Medulla oblongata (tissue), 1 donor: Measurements from ENCODE around the gene PRPF31.

ENCODE experiments used
- DNase-seq: peaks from one replicate; pipeline ENCODE4 v3.0.0-alpha.2; 2015; ENCODE audit errors: extremely low spot score

PRPF31 gene

DNA sequence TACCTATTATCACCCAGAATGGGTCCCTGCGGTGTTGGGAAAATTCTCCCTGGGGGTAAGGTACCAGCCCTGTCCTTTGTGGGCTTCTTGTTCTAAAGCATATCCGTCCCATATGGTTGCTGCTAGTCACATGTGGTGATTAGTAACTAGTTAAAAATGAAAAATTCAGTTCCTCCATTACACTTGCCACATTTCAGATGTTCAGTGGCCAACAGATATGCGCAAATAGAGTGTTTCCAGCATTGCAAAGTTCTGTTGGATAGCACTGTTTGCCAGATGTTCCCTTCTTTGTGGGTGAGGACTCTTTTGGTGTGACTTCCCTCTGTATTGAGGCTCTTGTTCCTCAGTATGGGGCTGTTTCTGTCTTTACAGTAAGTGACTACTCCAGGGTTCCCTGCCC lies 25.8 kb downstream of the PRPF31 start:
- DNase-seq = no peak

DNA sequence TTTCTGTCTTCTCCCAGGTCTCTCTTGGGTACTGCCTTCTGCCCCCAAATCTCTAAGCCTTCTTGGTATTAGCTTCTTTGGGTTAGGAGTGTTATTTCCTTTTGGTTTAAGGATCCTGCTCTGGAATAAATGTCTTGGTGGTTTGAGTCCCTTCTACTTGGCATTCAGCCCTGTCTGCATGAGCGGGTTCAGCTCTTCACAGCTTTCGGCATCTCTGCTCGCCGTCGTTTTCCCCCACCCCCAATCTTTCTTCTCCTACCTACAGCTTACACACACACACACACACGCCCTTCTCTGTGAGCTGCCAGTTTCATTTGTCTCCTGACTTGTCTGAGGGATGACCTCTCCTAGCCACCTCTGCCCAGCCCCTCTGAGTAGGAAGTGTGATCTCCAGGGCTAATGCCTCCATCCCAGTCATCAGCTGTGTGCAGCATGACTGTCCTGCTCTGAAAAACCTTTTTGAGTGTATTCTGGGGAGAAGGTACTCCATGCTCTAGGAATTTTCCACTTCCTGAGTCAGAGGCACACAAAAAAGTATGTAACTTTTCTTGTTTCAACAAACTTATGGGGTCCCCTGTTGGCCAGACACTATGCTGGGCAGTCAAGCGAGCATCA lies 26.7 kb downstream of the PRPF31 start:
- no peak for DNase-seq

DNA sequence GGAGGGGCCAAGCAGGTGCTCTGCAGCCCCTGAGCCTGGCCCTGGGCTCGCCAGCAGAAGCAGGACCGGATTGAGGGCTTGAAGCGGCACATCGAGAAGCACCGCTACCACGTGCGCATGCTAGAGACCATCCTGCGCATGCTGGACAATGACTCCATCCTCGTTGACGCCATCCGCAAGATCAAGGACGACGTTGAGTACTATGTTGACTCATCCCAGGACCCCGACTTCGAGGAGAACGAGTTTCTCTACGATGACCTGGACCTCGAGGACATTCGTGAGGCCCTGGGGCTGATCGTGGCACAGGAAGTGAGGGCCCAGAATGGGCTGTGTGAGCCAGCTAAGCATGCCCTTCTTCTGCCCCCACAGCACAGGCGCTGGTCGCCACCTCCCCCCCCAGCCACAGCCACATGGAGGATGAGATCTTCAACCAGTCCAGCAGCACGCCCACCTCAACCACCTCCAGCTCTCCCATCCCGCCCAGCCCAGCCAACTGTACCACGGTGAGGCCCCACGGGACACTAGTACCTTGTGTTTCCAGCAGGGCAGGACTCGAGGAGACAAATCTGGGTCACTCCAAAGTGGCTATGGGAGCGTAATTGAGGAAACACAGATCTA lies 30.1 kb downstream of the PRPF31 start:
- no peak for DNase-seq

DNA sequence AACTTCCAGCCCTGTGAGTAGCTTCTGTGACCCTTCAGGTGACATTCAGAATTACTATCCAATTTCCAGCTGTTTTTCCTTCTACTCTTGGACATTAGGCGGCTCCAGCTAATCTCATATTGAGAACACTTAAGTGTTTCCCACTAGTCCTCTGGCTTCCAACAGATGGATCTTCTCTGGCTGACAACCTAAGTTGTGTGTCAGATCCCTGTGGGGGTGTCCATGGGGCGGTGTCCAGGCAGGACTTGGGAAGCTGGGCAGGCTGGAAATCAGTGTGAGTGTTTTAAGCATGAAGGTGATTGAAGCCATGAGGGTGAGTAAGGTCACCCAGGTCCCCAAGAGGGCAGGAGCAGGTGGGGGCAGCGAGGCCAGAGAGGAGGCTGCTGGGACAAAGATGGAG lies 32.1 kb downstream of the PRPF31 start:
- no peak for DNase-seq

DNA sequence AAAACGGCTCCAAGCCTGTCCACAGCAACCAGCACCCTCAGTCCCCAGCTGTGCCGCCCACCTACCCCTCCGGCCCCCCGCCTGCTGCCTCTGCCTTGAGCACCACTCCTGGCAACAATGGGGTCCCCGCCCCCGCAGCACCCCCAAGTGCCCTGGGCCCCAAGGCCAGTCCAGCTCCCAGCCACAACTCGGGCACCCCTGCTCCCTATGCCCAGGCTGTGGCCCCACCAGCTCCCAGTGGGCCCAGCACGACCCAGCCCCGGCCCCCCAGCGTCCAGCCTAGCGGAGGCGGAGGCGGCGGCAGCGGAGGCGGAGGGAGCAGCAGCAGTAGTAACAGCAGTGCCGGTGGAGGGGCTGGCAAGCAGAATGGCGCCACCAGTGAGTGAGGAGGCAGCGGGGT lies 32.6 kb downstream of the PRPF31 start:
- no peak for DNase-seq

DNA sequence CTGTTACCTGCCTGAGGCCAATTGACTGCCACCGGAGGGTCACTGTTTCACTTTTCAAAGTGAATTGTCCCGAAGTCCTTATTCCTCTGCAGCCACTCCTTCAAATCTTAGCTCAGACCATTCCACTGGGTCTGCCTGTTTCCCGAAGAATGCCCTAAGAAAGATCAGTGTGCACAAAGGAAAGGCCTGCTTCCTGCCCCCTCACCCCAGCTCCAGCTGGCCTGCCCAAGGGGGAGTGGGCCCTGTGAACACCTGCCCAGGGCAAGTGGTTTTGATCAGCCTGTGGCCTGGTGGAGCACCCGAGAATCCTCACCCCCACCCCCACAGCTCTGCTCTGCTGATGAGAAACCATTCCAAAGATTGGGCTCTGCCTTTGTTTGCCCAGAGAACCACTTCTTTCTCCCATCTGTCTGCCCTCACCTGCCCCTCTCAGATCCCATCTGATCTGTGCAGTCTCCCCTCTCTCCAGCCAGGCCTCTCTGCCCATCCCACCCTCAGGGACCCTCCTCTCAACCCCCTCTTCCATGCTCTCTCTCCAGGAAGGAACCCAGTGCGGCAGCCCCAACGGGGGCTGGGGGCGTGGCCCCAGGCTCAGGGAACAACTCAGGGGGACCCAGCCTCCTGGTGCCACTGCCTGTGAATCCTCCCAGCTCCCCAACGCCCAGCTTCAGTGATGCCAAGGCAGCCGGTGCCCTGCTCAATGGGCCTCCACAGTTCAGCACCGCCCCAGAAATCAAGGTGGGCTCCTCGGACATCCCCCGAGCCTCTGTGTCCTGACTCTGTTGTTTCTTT lies 33.7 kb downstream of the PRPF31 start:
- DNase-seq = no peak

DNA sequence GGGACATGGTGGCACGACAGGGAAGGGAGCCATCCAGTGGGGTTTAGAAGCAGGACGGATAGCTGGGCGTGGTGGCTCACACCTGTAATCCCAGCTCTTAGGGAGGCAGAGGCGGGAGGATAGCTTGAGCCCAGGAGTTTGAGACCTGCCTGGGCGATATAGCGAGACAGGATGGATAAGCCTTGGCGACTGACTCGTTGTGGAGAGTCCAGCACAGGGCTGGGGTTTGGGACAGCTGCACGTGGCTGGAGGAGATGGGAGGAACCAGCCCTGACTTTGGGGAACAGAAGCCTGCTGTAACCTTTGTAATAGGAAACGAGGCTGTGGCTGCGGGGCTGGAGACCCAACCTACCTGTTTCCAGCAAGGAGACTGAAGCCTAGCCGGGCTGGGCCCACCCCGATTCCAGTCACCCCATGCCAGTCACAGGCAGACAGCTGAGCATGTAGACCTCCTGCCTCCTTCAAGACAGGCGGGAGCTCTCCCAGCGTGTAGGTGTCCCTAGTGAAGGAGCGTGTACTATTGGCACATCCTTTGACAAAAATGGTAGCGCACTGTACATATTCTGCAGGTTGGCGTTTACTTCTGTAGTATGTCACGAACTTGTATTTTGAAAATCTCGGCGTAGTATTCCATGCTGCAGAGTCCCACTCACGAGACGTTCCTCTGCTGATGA lies 35.9 kb downstream of the PRPF31 start:
- no peak for DNase-seq

DNA sequence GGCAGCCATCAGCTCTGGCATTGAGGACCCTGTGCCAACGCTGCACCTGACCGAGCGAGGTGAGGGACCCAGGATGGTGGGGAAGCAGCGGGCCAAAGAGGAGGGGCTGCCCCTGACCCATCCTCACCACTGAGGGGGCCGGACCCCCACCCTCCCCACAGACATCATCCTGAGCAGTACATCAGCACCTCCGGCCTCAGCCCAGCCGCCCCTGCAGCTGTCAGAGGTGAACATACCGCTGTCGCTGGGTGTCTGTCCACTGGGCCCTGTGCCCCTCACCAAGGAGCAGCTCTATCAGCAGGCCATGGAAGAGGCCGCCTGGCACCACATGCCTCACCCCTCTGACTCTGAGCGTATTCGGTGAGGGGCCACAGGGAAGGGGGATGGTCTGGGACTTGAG lies 36.7 kb downstream of the PRPF31 start:
- DNase-seq = no peak

DNA sequence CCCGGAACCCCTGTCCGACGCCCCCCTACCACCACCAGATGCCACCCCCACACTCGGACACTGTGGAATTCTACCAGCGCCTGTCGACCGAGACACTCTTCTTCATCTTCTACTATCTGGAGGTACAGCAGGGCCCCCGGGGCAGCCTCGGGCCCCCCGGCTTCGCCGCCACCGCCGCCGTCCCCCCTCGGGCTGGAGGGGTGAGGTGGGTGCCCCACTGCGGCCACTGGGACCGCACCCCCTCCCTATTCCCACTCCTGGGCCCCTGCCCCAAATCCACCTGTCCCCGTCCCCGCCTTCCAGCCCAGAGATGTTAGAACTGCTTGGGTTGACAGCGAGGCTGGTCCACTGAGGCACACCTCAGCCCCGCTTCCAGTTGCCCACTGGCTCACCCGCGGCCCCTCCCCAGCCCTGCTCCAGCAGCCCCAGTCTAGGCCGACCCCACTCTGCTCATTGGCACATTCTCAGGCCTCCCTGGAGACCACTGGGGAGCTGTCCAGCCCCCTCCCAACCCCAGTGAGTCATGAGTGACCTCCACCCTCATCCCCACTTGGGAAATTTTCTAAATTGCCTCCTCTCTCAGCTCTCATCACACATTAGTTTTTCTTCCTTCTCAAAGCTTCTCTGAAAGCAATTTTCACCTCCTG lies 37.4 kb downstream of the PRPF31 start:
- DNase-seq = no peak

DNA sequence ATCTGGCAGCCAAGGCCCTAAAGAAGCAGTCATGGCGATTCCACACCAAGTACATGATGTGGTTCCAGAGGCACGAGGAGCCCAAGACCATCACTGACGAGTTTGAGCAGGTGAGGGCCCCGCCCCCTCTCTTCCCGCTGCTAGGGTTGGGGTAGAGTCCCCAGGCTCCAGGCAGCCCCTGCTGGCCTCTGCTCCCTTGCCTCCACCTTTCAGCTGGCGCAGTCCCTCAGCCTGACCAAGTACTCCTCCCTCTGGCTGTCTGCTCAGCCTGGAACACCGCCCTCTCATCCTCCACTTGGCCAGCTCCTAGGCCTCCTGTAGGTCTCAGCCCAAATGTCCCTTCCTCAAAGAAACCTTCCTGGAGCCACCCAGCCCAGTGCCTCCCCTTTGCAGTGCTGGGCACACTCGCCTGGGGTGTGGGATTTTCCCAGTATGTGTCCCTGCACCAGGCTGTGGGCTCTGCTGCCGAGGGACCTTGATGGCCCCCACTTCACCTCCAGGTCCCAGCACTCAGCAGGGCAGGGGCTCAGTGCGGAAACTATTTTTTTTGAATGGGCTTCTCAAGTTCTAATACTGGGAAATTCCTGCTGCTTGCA lies 38.3 kb downstream of the PRPF31 start:
- DNase-seq = no peak

DNA sequence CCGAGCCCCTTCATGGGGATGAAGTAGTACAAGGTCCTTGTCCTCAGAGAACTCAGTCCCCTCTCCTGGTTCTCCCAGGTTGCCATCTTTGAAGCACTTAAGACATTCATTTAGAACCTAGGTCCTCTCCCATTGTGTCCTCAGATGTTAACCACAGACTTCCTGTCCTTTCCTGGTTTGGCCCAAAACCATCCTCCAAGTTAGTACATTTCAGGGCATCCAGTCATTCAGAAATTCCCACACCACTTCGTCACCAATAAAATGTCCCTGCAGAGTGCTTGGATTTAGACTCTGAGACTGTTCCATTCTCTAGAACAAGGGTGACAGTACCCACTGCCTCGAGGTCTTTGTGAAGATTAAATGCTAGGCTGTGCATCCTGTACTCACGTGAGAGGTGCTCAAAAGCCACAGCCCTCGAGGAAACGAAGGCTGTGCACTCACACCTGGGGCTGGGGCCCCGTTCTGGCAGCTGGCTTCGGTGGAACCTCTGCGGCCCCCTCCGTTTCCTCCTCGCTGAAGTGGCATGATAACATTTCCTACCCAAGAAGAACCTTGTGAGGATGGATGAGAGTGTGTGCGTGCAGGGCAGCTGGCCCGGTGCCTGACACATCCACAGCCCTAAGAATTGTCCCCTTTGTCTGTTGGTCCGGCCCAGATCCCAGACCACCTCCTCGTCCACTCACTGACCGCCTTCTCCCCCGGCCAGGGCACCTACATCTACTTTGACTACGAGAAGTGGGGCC lies 39.2 kb downstream of the PRPF31 start:
- DNase-seq = no peak

DNA sequence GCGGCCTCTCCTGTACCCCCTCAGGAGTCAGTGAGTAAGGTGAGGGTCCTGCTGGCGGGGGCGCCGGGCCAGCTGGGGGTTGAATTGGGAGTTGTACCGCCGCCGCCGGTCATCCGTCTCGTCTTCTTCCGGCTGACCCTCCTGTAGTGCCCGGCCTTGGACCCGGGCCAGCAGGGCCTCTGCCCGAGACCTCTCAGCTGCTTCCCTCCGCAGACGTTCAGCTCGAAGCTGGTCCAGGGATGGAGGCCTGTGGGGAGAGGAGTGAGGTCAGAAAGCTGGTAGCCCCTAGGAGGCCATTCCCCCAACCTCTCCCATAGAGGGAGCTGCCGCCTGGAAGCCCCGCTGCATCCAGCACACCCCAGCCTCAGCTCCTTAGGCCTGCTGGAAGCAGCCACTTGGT lies 40.1 kb downstream of the PRPF31 start:
- DNase-seq = no peak

DNA sequence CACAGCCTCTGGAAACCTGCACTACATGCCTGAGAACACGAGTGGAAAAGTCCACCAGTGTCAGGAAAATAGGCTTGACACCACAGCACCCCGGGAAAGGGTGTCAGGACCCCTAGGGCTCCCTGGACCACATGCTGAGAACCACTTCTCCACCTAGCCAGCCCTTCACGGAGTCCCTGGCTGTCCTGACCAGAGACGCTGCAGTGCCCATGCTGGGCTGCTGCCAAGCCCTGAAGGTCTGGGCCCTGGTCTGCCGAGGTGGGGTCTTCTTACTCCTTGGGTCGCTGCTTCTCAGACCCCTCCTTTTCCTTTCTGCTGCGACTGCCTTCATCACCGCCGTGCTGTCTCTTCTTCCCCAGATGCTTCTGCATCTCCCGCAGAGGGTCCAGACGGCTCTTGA lies 40.9 kb downstream of the PRPF31 start:
- DNase-seq = no peak

DNA sequence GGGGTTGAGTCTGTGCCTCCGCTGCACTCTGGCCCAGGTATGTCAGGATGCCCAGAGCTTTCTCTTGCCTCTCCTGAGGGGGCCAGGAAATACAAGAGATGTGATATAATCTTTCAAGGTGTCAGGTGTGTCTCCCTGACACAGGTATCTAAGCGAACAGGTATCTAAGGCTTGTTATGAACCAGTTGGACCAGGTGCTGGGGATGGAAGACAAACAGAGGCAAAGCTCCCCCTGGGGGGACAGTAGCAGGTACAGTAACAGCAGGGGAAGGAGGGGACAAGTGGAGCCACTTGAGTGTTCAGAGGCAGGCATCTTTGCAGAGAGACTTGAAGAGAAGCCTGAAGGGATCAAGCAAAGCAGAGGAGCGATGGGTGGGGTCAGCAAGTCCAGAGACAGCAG lies 41.4 kb downstream of the PRPF31 start:
- DNase-seq = no peak

DNA sequence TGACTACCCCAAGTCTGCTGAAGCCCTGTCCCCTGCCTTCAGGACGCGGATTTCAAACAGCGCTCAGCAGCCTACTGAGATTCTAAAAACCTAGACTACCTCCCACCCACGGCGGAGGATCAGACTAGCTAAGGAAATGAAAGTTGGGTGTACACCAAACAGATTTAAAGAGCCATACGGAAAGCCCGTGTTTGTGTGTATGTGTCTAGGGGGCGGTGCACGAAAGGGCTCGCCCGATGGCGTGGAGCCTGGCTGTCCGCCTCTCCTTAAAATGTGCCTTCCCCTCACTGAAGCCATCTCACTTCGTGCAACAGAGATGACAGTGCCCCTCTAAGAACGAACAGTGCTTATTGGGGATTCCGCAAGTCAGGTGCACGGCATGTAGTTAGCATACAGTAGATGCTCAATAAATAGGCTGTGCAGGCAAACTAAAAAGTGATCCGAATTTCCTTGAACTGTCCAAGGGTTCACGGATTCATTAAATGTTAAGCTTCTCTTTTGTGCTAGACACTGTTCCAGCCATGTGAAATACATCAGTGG lies 43.3 kb downstream of the PRPF31 start:
- no peak for DNase-seq

DNA sequence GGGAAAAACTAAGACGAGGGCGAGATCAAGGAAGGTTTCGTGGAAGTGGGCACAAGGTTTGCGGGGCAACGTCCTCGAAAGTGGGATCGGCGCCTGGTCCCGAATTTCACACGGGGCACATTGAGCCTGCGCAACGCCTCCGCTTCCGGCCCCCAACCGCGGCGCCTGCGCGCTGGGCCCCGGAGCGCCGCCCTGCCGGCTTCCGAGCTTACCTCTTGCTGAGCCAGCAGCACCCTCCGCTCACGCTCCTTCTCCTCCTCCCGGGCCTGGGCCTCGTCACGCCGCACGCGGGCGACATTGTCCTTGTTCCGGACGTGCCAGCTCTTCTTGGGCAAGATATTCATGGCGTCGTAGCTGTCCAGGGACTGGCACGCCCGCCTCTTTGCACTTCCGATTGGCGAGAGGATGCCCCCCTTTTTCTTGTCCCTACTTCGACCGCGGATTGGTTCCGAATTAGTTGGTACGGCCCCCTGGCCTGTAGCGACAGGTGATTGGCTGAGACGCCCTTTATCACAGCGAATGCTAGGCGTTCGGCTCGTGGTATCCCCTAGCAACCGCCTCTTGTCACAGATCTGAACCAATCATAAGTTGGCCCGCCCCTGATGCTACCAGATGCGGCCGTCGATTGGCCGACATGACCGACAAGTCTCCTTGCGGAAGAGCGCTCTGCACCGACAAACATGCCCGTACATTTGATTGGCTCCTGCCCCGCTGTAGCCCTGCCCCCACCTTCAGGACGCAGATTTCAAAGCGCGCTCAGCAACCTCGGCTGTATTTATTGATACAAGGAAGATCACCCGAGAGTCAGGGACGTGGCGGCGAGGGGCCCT lies 44.0 kb downstream of the PRPF31 start, which contains the start of gene LENG1:
Gene LENG1 (minus strand): TSS at position 370 of the 830 bp plus-strand sequence. CDS start 26 bp downstream, at position 344.
- peak; percentile 100 for DNase-seq

DNA sequence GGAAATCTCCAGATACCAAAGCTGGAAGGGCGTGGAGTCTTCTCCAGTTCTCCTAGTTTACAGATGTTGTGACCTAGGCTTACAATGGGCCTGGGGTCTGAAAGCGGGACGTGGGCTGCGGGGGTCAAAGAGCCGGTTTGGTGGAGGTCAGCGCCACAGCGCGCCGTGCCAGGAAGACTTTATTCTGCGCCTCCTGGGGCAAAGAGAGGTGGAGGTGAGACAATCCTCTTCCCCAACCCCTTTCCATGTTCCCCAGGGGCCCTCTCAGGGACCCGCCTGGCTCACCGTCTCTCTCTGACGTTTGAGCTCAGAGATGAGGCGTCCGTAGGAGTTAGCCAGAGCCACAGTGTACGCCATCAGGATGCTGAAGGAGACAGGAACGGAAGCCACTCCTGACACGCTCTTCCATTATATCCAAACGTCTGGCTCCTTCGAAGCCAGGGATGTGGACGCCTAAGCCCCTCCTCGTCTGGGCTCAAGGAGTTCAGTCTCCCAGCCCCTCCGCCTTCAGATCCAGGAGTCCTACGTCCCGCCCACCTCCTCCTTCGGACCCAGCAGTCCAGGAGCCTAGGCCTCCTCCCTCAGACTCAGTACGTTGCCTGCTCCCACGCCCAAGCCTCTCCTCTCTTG lies 44.7 kb downstream of the PRPF31 start:
- peak; percentile 15 for DNase-seq

DNA sequence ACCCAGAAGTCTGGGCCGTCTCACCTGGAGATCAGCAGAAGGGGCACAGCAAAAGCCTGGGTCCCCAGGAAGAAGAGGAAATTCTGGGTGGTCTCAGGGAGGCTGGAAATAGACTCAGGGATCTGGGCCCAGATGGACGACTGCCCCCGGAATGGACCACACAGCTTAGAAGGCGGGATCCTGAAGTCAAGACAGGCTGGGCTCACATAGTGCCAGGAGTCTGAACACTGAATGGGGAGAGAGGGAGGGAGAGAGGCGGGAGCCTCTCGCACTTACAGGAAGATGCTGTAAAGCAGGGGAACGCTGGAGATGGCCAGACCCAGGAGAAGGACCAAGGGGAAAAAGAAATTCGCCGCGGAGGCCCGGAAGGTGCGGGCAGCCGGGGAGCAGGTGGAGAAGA lies 45.3 kb downstream of the PRPF31 start:
- DNase-seq = no peak

DNA sequence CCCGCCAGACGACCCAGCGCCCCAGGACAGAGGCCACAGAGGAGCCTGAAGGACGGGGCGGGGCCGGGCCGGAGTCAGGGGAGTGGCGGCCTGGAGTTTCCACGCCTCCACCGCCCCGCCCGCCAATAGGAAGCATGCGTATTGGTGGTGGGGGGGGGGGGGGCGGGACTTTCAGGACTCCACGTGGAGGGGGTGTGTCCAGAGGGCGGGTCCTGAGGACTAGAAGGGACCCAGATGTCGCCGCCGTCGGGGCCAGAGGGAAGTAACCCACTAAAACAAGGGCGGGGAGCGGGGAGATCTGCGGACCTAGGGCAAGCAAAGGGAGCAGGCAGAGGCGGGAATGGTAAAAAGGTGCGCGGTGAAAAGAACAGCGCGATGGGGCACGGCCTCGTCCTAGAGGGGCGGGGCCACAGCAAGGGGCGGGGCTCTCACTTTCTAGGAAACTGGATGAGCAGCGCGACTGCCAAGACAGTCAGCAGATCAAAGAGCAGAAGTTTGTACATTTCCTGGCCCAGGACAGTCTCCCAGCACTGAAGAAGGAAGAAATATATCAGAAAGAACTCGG lies 46.8 kb downstream of the PRPF31 start:
- peak; percentile 74 for DNase-seq
